T1000 (cell line): ENCODE measurements around the gene ZDHHC14.
"Not testable (repeated sequence)": the region's sequence is repeated elsewhere in the genome, so short reads cannot be mapped to it uniquely, and the experiment has no call there.

Experiments
- DNase-seq: peaks from one replicate; lab custom pipeline; 2025; ENCODE audit warnings: mixed read lengths; lab: John Stamatoyannopoulos, UW

ZDHHC14 gene

DNA sequence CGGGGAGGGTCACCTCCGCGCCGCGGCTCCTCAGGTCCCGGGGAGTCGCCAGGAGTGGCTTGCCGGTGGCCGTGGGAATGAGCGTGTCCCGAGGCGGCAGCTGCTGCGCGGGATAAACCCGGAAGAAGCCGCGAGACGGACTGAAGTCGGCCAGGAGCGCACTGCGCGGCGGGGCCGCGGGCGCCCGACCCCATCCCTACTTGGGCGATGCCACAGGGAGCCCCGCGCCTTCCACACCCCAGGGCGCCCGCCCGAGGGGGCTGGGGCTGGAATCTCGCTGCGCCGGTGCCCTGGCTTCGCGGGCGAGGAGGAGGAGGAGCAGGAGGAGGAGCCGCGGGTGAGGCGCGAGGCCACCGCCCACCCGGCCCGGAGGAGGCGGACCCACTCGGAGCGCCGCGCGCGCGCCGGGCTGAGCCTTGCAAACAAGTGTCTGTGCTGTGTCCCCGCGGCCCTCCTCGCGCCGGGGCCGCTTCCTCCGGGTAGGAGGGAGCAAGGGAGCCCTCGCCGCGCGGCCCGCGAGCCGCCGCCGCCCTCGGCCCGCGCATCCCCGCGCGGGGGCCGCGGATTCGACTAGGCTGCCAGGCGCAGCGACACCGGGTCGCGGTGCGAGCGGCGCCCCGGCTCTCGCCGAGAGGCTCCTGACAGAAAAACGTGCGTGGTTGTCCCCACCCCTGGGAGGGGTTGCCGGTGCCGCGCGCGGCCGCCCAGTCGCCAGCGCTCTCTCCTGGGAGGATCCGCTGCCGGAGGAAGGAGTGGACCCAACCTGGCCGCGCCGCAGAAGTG lies at the start of gene ZDHHC14:
TSS of gene ZDHHC14 (plus strand) at position 412 of the 783 bp plus-strand sequence.
- peak; percentile 76 for DNase-seq

DNA sequence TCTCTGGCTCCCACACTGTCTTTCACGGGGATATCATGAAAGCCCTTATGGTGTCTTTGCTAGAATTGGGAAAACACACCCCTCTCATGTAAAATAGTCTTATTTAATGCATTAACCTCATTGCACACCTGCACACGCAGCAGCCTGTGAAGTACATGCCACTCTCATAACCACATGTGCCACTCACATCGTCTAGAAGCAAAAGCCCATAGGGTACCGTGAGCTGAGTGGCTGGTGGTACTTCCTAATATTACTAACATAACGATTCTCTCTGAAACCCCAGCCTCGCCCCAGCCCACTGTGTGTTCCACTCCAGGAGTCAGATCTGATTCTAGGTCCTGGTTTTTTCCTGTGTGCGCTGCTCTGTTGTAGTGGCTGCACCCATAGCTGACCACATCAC lies 48.2 kb upstream of the ZDHHC14 start:
- no peak for DNase-seq

DNA sequence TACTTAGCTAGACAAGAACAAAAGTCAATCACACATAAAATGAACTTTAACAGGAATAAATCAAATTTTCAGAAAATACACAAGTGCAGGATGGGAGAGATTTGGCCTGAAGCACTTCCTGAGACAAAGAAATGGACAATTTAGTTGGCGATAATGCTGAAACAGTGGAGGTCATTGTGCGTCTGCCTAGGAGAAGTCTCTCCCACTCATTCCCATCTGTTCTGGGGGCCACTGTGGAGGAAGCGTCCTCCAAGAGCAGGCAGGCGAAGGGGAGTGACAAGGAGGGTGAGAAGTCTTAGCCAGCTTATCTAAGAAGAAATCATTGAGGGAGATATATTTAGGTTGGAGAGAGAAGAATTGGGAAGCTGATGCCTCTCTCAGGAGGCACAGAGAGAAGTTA lies 47.5 kb upstream of the ZDHHC14 start:
- no peak for DNase-seq

DNA sequence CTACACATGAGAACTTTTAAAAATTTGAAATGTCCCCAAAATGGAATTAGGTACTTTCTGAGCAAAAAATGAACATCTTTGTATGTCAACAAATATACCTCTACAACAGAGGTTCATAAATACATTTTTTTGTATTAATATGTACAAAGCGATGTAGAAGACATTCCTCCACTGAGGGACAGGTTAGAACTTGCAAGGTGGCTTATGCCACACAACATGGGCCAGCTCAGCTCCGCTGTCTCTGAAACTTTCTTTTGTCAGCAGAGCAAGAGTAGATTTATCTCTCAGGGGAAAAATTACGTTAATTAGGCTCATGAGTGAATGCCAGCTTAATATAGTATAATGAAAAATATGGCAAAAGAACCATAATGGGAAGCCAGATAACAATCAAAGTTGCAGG lies 47.0 kb upstream of the ZDHHC14 start:
- DNase-seq, result no peak

DNA sequence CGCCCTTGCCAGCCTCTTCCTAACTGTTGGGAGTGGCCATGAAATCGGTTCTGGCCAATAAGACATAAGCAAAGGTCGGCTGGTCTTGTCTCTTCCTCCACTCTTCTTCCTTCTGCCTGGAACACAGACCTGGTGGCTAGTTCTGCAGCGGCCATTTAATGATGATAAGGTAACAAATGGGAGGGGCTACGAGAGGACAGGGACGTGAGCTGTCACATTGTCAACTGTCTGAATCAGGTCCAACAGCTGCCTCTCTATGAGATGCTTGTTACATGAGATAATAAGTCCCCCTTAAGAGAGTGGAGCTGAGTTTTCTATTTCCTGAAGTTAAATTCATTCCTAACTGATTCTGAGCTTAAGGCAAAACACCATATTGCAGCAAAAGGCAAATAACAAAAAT lies 45.2 kb upstream of the ZDHHC14 start:
- no peak for DNase-seq

DNA sequence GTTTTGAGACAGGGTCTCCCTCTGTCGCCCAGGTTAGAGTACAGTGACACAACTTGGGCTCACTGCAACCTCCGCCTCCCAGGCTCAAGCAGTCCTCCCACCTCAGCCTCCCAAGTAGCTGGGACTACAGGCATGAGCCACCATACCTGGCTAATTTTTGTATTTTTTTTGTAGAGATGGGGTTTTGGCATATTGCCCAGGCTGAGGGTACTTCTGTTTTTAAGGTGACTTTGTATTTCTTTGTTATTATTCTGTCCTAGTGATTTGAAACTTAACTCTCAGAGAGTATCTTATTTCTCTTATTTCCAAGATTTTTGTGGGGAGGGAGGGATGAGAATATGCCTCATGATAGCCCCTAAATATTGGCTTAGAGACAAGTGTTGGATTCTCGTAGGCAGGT lies 43.7 kb upstream of the ZDHHC14 start:
- DNase-seq, result not testable (repeated sequence)

DNA sequence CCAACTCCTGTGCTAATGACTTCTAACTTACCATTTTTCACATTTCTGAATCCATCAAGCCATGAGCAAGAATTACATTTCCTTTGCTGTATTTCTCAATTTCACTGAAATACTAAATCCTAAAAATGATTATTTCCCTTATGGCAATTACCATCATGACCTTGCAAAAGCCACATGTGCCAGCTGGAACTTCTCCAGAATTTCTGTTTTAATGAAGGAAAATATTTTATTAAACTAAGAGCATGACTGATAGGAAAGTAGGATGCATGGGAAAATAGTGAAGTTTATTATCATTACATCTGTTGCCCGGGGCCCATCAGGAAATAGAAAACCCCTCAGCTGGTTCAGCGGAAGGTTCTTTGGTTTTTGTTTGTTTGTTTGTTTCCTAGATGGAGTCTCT lies 43.2 kb upstream of the ZDHHC14 start:
- DNase-seq, result no peak

DNA sequence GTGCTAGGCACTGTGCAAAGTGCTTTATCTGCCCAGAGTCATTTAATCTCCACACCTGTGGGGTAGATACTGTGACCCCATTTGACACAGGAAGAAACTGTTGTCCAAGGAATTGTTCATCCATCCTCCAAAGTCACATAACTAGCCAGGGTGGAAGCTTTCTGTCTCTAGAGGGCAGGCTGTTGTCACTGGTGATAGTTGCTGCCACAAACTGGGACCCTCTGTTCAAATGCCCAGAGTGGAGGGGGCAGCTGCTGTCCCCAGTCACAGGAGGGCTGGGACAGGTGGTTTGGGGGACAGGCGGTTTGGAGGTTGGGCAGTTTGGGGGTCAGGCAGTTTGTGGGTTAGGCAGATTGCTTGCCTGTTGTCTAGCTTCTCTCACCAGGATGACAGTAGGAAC lies 41.6 kb upstream of the ZDHHC14 start:
- DNase-seq, result no peak

DNA sequence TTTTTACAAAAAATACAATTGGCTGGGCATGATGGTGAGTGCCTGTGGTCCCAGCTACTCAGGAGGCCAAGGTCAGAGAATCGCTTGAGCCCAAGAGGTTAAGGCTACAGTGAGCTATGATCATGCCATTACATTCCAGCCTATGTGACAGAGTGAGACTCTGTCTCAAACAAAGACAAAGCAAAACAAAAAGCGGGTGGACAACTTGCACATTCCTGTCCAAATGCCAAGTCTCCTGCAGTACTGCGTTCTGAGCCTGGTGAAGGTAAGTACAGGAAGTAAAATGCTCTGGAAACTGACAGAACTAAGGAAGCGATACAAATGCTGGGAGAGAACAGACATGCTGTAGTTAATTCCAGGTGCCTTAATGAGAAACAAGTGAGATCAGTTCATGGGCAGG lies 37.3 kb upstream of the ZDHHC14 start:
- no peak for DNase-seq

DNA sequence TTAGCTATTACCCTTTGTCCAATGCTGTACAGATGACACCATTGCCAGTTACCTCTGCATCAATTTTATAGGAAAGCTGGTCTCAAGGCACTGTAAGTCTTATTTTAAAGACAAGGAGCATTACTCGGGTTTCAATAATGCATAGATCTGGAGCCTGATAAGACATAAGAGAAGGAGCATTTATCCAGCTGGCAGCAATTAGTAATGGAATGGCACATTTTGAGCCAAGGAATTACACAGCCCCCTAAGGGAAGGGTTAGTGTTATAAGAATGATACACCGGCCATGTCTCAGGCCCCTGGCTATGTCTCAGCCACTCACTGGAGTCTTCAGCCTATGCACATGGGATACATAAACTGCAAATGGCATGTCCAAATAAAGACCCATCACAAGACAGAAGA lies 34.6 kb upstream of the ZDHHC14 start:
- DNase-seq, result no peak

DNA sequence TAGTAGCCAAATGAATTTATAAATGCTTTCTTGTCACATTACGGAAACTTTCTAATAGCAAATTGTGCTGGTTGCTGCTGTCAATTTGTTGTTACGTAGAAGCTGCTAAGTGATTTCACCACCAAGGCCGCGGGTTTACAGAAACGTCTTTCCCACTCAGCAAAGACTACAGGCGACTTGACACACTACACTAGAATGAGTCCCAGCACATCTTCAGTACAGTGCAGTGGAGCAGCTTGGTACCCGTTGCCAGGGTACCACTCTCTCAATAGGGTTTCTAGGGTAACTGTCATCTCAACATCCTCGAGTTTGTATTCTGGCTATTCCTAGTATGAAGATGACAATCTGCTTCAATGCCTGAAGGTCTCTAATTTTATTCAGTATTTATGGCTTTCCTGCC lies 22.7 kb upstream of the ZDHHC14 start:
- no peak for DNase-seq

DNA sequence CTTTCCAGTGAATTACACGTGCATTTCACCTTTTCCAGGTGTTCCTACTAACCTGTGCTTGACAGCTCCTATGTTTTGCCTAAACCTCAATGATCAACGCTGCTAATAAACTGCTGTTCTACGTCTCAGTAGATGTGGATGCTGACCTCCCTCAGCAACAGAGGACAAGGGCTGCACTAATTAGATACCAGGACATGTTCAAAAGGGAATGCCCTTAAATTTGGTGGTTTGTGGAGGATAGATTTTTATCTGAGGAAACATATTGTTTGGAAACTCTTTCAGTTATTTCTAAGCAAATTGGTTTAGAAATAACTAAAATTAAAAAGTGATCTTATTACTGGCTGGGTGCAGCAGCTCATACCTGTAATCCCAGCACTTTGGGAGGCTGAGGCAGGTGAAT lies 19.1 kb upstream of the ZDHHC14 start:
- no peak for DNase-seq

DNA sequence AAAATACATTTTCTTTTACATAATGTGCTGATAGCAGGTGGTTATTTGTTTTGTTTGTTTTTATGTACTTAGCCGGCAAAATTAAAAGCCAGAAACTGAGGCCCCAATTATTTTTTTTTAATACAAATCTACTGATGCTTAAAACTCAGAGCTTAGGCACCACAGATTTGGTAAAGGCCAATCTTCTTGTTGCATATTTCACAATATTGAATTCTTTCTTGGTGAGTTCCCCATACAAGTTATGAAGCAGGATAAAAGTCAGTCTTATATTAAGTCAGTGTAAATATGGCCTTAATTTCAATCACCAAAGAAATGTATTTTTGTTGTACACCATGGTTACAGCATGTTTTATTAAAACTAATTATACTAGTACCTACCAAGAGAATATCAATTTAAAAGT lies 16.3 kb upstream of the ZDHHC14 start:
- no peak for DNase-seq

DNA sequence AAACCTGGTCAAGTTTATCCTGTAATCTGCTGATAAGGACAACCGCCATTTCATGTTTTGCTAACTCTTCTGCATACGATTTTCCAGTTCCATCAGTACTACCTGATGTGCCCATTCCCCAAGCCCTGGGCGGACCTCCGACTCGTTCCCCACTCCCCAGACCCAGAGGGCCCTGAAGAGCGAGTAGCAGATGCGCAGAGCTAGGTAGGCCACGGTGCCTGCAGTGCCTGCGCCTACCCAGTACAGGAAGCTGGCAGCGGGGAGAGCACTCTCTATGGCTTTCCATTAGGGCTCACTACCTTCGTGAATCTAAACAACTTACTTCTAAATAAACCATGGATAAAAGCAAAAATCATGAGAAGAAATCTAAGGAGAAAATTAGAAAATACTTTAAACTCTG lies 14.3 kb upstream of the ZDHHC14 start:
- no peak for DNase-seq

DNA sequence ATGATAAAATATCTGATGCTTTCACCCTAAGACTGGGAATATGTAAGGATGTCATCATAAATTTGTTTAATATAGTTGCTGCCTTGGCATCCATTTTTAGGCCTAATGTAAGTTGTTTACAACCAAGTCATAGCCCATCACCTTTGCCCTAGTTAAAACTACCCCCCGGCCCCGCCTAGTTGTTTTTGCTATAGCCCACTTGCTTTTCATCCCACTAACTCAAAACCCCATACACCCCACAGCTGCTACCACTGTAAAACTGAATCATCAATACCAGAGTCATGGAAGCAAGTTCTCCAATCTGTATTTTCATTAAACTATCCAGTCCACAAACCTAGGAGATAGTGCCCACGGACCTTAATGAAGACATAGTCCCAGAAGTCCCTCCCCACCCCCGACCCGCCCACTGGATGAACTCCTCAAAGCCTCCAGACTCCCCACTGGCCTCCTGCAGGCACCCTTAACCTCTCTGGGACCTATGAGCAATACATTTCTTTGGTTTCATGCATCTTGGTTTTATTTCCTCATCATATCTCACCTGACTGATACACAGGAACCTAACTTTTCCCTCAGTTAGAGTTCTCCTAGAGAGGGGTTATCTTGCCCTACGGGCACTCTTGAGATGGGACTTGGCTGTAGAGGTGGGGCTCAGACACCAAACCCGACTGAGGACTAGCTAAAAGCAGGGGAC lies 12.5 kb upstream of the ZDHHC14 start:
- DNase-seq, result no peak

DNA sequence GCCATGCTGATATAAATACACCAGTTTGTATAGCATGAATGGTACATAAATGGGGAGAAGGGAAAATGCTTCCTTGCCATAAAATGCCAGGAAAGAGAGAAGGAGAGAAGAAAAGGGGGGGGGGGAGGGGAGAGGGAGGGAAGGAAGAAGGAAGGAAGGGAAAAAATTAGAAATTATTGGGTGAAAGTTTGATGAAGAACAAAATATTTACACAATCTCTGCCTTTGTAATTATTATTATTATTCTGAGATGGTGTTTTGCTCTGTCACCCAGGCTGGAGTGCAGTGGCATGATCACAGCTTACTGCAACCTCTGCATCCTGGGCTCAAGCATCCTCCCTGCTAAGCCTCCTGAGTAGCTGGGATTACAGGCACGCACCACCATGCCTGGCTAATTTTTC lies 10.2 kb upstream of the ZDHHC14 start:
- DNase-seq, result no peak

DNA sequence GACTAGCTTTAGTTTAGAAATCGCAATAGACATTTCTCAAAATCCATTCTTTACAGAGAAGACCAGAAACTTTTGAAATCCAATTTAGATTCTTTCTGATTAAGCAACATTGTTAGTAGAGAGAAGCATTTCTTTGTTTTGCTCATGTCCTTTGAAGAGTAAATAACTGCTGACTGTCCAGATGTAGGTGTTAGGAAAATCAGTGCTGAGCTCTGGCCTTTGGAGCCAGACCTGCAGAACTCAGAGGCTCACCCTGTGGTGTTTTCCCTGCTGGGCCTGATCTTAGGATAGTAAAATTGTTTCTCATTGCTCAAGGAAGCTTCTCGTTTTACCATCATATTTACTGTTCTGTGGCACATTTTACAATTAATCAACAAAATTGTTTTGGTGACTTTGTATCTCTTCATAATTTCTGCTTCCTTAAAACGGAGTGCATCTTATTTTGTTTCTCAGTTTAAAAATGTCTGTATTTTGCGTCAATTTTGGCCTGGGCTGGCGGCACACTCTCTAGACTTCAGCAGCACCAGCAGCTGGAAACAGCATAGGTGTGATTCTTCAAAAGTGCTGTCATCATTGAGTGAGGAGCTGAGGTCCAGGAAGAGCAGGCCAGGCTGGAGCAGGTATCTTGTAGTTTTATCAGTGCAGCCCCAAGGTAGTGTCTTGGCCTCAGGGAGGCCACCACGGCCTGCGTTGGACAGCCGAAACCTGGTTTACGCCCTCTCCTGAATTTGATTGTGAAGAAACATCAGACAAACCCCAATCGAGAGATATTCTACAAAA lies 8.3 kb upstream of the ZDHHC14 start:
- no peak for DNase-seq

DNA sequence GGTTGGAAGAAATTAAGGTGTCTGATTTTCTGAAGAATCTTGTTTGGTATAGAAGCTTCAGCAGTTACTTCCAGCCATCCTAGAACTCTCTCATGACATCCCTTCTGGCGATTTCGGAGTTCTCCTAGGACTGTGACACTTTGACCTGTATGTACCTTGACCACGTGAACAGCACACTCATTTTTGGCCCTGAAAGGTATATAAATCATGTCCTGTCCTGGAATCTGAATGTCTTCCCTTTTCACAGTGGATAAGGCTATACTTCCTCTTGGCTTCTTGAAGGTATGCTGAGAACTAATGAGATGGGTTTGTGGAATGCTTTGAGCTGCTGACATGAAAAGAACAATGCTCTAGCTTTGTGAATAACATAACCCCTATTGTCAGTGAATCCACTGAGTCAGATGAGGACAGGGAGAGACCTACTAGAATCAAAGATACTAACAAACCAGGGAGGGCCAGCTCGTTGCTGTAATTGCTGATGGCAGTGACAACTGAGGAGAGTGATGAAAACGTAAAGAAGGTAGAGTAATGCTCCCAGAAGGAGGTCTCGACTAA lies 6.0 kb upstream of the ZDHHC14 start:
- no peak for DNase-seq

DNA sequence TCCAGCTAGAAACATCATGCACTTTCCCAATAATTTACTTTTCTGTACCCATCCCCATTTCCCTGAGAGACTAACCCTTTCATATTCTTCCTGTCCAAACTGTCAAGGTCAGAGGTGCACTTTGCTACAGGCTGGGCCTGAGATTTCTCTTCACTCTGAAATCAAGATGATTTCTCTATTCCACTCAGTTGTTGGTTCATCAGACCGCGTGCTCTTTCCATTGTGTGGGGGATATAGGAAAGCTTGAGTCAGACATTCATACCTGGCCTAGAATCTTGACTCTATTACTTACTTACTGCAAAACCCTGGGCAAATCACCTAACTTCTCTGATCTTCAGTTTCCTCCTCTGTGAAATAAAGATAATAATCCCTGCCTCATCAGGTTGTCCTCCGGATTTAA lies 4.7 kb upstream of the ZDHHC14 start:
- DNase-seq, result no peak

DNA sequence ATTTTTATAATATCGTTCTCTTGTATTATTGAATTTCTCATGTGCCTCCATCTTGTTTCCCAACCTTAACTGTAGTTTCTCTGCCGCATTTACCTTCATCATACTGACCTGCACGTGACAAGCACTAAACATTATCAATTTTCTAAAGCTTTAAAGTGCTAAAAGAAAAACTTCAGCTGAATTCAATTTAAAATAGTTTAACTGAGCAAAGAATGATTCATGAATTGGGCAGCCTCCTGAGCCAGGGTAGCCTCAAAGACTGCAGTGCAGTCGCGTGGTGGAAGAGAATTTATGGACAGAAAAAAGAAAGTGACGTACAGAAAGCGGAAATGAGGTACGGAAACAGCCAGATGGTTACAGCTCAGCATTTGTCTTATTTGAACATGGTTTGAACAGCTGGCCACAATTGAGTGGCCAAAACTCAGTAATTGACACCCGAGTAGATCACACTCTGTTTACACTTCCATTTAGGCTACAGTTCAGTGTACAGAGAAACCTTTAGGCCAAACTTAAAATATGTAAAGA lies 4.2 kb upstream of the ZDHHC14 start:
- DNase-seq, result no peak

DNA sequence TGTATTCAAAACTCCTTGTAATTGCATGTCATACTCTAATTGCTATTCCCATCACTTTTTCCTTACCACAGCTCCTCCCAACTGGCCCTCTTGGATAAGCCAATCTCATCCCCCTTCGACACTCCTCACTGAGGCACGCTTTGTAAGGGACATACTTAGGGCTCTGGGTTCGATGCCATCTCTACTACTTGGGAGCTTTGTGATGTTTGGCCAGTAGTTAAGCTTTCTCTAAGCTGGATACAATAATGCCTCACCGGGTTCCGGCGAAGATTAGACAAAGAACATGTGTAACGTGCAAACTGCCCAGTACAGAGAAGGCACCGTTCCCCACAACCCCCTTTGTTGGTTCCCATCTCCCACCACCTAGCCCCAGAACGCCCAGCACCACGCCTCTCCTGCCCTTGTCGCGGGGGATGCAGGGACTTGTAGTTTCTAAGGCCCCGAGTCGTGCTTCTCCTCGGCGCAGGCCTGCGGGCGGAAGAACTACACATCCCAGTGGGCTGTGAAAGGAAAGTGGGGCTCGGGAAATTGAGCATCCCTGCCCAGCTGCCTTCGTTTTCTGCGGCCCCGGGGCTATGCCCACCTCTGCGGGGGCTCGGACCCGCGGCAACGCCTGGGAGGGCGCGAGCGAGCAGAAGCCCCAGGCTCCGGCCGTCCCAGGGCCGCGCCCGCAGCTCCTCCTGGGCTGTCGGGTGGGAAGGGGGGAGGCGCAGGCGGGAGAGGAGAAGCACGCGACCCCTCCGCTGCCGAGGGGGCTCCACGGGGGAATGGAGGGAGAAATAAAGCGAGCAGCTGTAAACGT lies 1.1 kb upstream of the ZDHHC14 start:
- DNase-seq, result peak; percentile 74

DNA sequence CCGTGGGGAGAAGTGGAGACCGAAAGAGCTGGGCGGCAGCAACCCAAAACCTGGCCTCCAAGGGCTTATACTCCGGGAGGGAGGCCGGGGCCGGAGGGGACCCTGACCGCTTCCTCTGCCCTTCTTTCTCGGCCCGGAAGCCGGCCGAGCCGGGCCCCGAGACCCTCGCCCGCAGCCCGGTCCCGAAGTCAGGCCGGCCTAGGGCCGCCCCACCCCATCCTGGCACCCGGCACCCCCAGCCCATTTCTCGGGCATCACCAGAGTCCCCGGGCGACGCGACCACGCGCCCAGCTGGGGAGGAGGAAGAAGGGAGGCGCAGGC lies 572 bp upstream of the ZDHHC14 start:
- DNase-seq, result no peak
